SU-DHL-6 (cell line): ENCODE data around the gene SH3RF2.

Source experiments
- CTCF ChIP-seq: fragments of 200-600 bp; sonication (generic); IDR thresholded peaks from one replicate; pipeline ENCODE4 v1.5.1; 2017; ENCODE audit warnings: antibody characterized with exemption, mild to moderate bottlenecking, low read length, moderate library complexity; ENCODE audit not compliant: insufficient read depth, poor library complexity, severe bottlenecking
- EZH2phosphoT487 ChIP-seq: fragments of 200-600 bp; sonication (generic), shearing (Covaris generic); conservative IDR thresholded peaks from 2 replicates; pipeline ENCODE4 v1.6.1; 2018; ENCODE audit warnings: mild to moderate bottlenecking, antibody characterized with exemption, low read length, moderate library complexity, mixed read lengths

GRCh38 chr5:145948921-145949320 is 12.5 kb downstream of the SH3RF2 start:
- TF ChIP-seq EZH2phosphoT487 (no peak), CTCF (no peak)
